ENCODE measurements around the gene NRP2.

NRP2 gene

GRCh38 chr2:205700331-205701132 lies 18.2 kb downstream of the NRP2 start:
- Mint-ChIP-seq H3K27me3 (peaks cover 3% of the 10 kb centered on the region), H3K9me3 (no peaks in the 10 kb centered on the region), H3K4me3 (peak overlapping the region; percentile 44), H3K4me1 (ENCODE audit: low read depth) (peaks cover 87% of the 10 kb centered on the region), H3K27ac (peak overlapping the region; percentile 96), H3K36me3 (ENCODE audit: low read depth) (peaks cover 75% of the 10 kb centered on the region)
- intact Hi-C loops (cut with micrococcal nuclease), result loop anchor here (2.0 kb wide), 1 partner anchor 14 kb away; no protein-coding TSS in a partner anchor

GRCh38 chr2:205701509-205701908 lies 19.2 kb downstream of the NRP2 start:
- peaks cover 87% of the 10 kb centered on the region for H3K4me1 Mint-ChIP-seq (ENCODE audit: low read depth)
- H3K27ac Mint-ChIP-seq, result peak overlapping the region; percentile 96
- no peaks in the 10 kb centered on the region for H3K9me3 Mint-ChIP-seq
- intact Hi-C loops (cut with micrococcal nuclease), result loop anchor here (2.0 kb wide), 1 partner anchor 13 kb away; no protein-coding TSS in a partner anchor
- H3K36me3 Mint-ChIP-seq (ENCODE audit: low read depth), result peaks cover 75% of the 10 kb centered on the region
- peaks cover 3% of the 10 kb centered on the region for H3K27me3 Mint-ChIP-seq
- H3K4me3 Mint-ChIP-seq, result no peak overlapping the region

GRCh38 chr2:205702576-205702975 lies 20.3 kb downstream of the NRP2 start:
- intact Hi-C loops (cut with micrococcal nuclease), result no loop called here
- H3K27me3 Mint-ChIP-seq, result peaks cover 3% of the 10 kb centered on the region
- no peak overlapping the region for H3K4me3 Mint-ChIP-seq
- peaks cover 87% of the 10 kb centered on the region for H3K4me1 Mint-ChIP-seq (ENCODE audit: low read depth)
- H3K27ac Mint-ChIP-seq, result peak overlapping the region; percentile 96
- H3K9me3 Mint-ChIP-seq, result no peaks in the 10 kb centered on the region
- H3K36me3 Mint-ChIP-seq (ENCODE audit: low read depth), result peaks cover 69% of the 10 kb centered on the region

- H3K36me3 Mint-ChIP-seq (ENCODE audit: low read depth), result peaks cover 69% of the 10 kb centered on the region
- intact Hi-C loops (cut with micrococcal nuclease), result no loop called here
- H3K4me1 Mint-ChIP-seq (ENCODE audit: low read depth), result peaks cover 87% of the 10 kb centered on the region
- no peaks in the 10 kb centered on the region for H3K9me3 Mint-ChIP-seq
- no peak overlapping the region for H3K4me3 Mint-ChIP-seq
- peaks cover 3% of the 10 kb centered on the region for H3K27me3 Mint-ChIP-seq
- peak overlapping the region; percentile 97 for H3K27ac Mint-ChIP-seq
These were observed 21.3 kb downstream of the NRP2 start for GRCh38 chr2:205703471-205704126.

GRCh38 chr2:205704127-205704741 lies 21.9 kb downstream of the NRP2 start:
- intact Hi-C loops (cut with micrococcal nuclease), result no loop called here
- Mint-ChIP-seq H3K9me3 (no peaks in the 10 kb centered on the region), H3K27ac (peak overlapping the region; percentile 97), H3K27me3 (peaks cover 3% of the 10 kb centered on the region), H3K4me3 (no peak overlapping the region), H3K36me3 (ENCODE audit: low read depth) (peaks cover 73% of the 10 kb centered on the region), H3K4me1 (ENCODE audit: low read depth) (peaks cover 87% of the 10 kb centered on the region)

GRCh38 chr2:205705511-205706349 lies 23.4 kb downstream of the NRP2 start:
- Mint-ChIP-seq H3K4me3 (peak overlapping the region; percentile 24), H3K27me3 (peaks cover 3% of the 10 kb centered on the region), H3K4me1 (ENCODE audit: low read depth) (peaks cover 75% of the 10 kb centered on the region), H3K9me3 (no peaks in the 10 kb centered on the region), H3K27ac (peak overlapping the region; percentile 97), H3K36me3 (ENCODE audit: low read depth) (peaks cover 72% of the 10 kb centered on the region)
- intact Hi-C loops (cut with micrococcal nuclease), result no loop called here

GRCh38 chr2:205706769-205707381 lies 24.6 kb downstream of the NRP2 start:
- intact Hi-C loops (cut with micrococcal nuclease), result no loop called here
- H3K4me3 Mint-ChIP-seq, result peak overlapping the region; percentile 52
- peaks cover 84% of the 10 kb centered on the region for H3K36me3 Mint-ChIP-seq (ENCODE audit: low read depth)
- peak overlapping the region; percentile 97 for H3K27ac Mint-ChIP-seq
- no peaks in the 10 kb centered on the region for H3K9me3 Mint-ChIP-seq
- H3K27me3 Mint-ChIP-seq, result peaks cover 3% of the 10 kb centered on the region
- peaks cover 81% of the 10 kb centered on the region for H3K4me1 Mint-ChIP-seq (ENCODE audit: low read depth)

- H3K4me1 Mint-ChIP-seq (ENCODE audit: low read depth), result peaks cover 76% of the 10 kb centered on the region
- intact Hi-C loops (cut with micrococcal nuclease), result no loop called here
- H3K36me3 Mint-ChIP-seq (ENCODE audit: low read depth), result peaks cover 81% of the 10 kb centered on the region
These were observed 25.9 kb downstream of the NRP2 start for GRCh38 chr2:205708231-205708631.

GRCh38 chr2:205709319-205709718 lies 27.0 kb downstream of the NRP2 start:
- intact Hi-C loops (cut with micrococcal nuclease), result no loop called here
- Mint-ChIP-seq H3K36me3 (ENCODE audit: low read depth) (peaks cover 75% of the 10 kb centered on the region), H3K27ac (peak overlapping the region; percentile 97), H3K4me1 (ENCODE audit: low read depth) (peaks cover 72% of the 10 kb centered on the region), H3K9me3 (no peaks in the 10 kb centered on the region), H3K4me3 (no peak overlapping the region), H3K27me3 (no peaks in the 10 kb centered on the region)

More at GRCh38 chr2:205708231-205708631, 25.9 kb downstream of the NRP2 start:
- H3K27ac Mint-ChIP-seq, result peak overlapping the region; percentile 97
- H3K4me3 Mint-ChIP-seq, result no peak overlapping the region
- no peaks in the 10 kb centered on the region for H3K9me3 Mint-ChIP-seq
- peaks cover 3% of the 10 kb centered on the region for H3K27me3 Mint-ChIP-seq

- Mint-ChIP-seq H3K27me3 (peaks cover 3% of the 10 kb centered on the region), H3K27ac (peak overlapping the region; percentile 59), H3K36me3 (ENCODE audit: low read depth) (peaks cover 81% of the 10 kb centered on the region), H3K9me3 (no peaks in the 10 kb centered on the region), H3K4me3 (no peak overlapping the region), H3K4me1 (ENCODE audit: low read depth) (peaks cover 77% of the 10 kb centered on the region)
- intact Hi-C loops (cut with micrococcal nuclease), result no loop called here
These were observed 30.2 kb downstream of the NRP2 start for GRCh38 chr2:205712508-205712907.

- Mint-ChIP-seq H3K4me1 (ENCODE audit: low read depth) (peaks cover 77% of the 10 kb centered on the region), H3K9me3 (no peaks in the 10 kb centered on the region), H3K4me3 (no peak overlapping the region), H3K36me3 (ENCODE audit: low read depth) (peaks cover 81% of the 10 kb centered on the region), H3K27me3 (peaks cover 9% of the 10 kb centered on the region), H3K27ac (no peak overlapping the region)
- intact Hi-C loops (cut with micrococcal nuclease), result no loop called here
These were observed 30.8 kb downstream of the NRP2 start for GRCh38 chr2:205713086-205713485.

GRCh38 chr2:205714058-205714776 lies 31.9 kb downstream of the NRP2 start:
- Mint-ChIP-seq H3K27me3 (peaks cover 15% of the 10 kb centered on the region), H3K27ac (peak overlapping the region; percentile 95), H3K36me3 (ENCODE audit: low read depth) (peaks cover 81% of the 10 kb centered on the region), H3K4me3 (peak overlapping the region; percentile 23), H3K4me1 (ENCODE audit: low read depth) (peaks cover 75% of the 10 kb centered on the region), H3K9me3 (no peaks in the 10 kb centered on the region)
- intact Hi-C loops (cut with micrococcal nuclease), result loop anchor here (2.0 kb wide), 1 partner anchor 13 kb away; no protein-coding TSS in a partner anchor

Data from dendritic cell treated with granulocyte-macrophage colony-stimulating factor and Interleukin-4, amounts not matched to agents 40 ng/mL and 50 ng/mL, for 4 days (primary cell).